WTC11 (cell line): ENCODE measurements around the gene NPAS3. TPM values are rescaled to one million over a fixed set of nuclear protein-coding genes. Genes with fewer than 3 reads are reported as not detected.

ENCODE experiments used
- ATAC-seq: fragments of 200-7000 bp; cut with Tn5 transposase; 2 replicates; pipeline ENCODE4 v1.10.0; 2021; ENCODE audit warnings: mild to moderate bottlenecking, moderate library complexity
- CTCF ChIA-PET: fragments of 300-600 bp; sonication (Branson Sonifier 250); formaldehyde crosslinking; loops from one replicate; lab custom pipeline; 2021; ENCODE audit warnings: antibody characterized with exemption; lab: Charles Lee
- POLR2A ChIA-PET: fragments of 350-600 bp; sonication (Branson Sonifier 250); formaldehyde crosslinking; loops from one replicate; lab custom pipeline; 2021; ENCODE audit warnings: antibody characterized with exemption; lab: Charles Lee
- DNase-seq: peaks from one replicate; pipeline ENCODE4 v3.0.0; 2021; ENCODE audit warnings: low spot score
- H3K27ac Mint-ChIP-seq: 2 replicates; pipeline ENCODE4 v1.8.0; 2021; ENCODE audit warnings: mixed read lengths
- H3K27me3 Mint-ChIP-seq: 2 replicates; pipeline ENCODE4 v1.8.0; 2021; ENCODE audit warnings: low read depth, mild to moderate bottlenecking, moderate library complexity, mixed read lengths
- H3K36me3 Mint-ChIP-seq: 2 replicates; pipeline ENCODE4 v1.8.0; 2021; ENCODE audit warnings: mixed read lengths
- H3K4me1 Mint-ChIP-seq: 2 replicates; pipeline ENCODE4 v1.8.0; 2022; ENCODE audit warnings: mixed read lengths
- H3K4me3 Mint-ChIP-seq: 2 replicates; pipeline ENCODE4 v1.8.0; 2021; ENCODE audit warnings: mild to moderate bottlenecking, moderate library complexity, mixed read lengths
- H3K9me3 Mint-ChIP-seq: 2 replicates; pipeline ENCODE4 v1.8.0; 2021; ENCODE audit warnings: mixed read lengths
- ARID4B ChIP-seq: sonication (generic); formaldehyde crosslinking; IDR thresholded peaks from 2 replicates; pipeline ENCODE4 v1.8.0; 2023; ENCODE audit warnings: missing genetic modification reagents, mild to moderate bottlenecking, borderline replicate concordance
- CBFB ChIP-seq: sonication (generic); formaldehyde crosslinking; IDR thresholded peaks from 2 replicates; pipeline ENCODE4 v1.8.1; 2022; ENCODE audit warnings: mild to moderate bottlenecking, low read depth, missing genetic modification reagents
- E2F5 ChIP-seq: sonication (generic); formaldehyde crosslinking; IDR thresholded peaks from 2 replicates; pipeline ENCODE4 v1.8.1; 2022; ENCODE audit warnings: mild to moderate bottlenecking, moderate library complexity, missing genetic modification reagents
- EMX1 ChIP-seq: fragments of 250-450 bp; sonication (Bioruptor Pico); IDR thresholded peaks from 2 replicates; pipeline ENCODE4 v1.8.0; 2021; ENCODE audit warnings: mild to moderate bottlenecking
- GRHL2 ChIP-seq: fragments of 250-450 bp; sonication (Bioruptor Pico); IDR thresholded peaks from 2 replicates; pipeline ENCODE4 v1.8.0; 2022; ENCODE audit warnings: mild to moderate bottlenecking, moderate library complexity; ENCODE audit not compliant: insufficient replicate concordance, severe bottlenecking
- GTF2I ChIP-seq: fragments of 250-450 bp; sonication (Bioruptor Pico); conservative IDR thresholded peaks from 2 replicates; pipeline ENCODE4 v1.4.0; 2021; ENCODE audit warnings: mild to moderate bottlenecking
- MLX ChIP-seq: sonication (generic); formaldehyde crosslinking; IDR thresholded peaks from 2 replicates; pipeline ENCODE4 v1.8.1; 2023; ENCODE audit warnings: mild to moderate bottlenecking, missing genetic modification reagents, moderate library complexity
- MXD4 ChIP-seq: fragments of 250-450 bp; sonication (Bioruptor Pico); IDR thresholded peaks from 2 replicates; pipeline ENCODE4 v1.8.0; 2021; ENCODE audit warnings: mild to moderate bottlenecking, moderate library complexity, borderline replicate concordance
- NFE2L1 ChIP-seq: sonication (generic); formaldehyde crosslinking; IDR thresholded peaks from 2 replicates; pipeline ENCODE4 v1.8.1; 2023; ENCODE audit warnings: missing genetic modification reagents
- NFYB ChIP-seq: sonication (generic); formaldehyde crosslinking; conservative IDR thresholded peaks from 2 replicates; pipeline ENCODE4 v1.8.0; 2022; ENCODE audit warnings: low read depth, missing genetic modification reagents
- PRRX2 ChIP-seq: fragments of 250-450 bp; sonication (Bioruptor Pico); IDR thresholded peaks from 2 replicates; pipeline ENCODE4 v1.8.0; 2021; ENCODE audit warnings: mild to moderate bottlenecking
- SMAD3 ChIP-seq: sonication (generic); formaldehyde crosslinking; IDR thresholded peaks from 2 replicates; pipeline ENCODE4 v1.8.0; 2022; ENCODE audit warnings: missing genetic modification reagents, mild to moderate bottlenecking, borderline replicate concordance
- ZNF121 ChIP-seq: sonication (generic); formaldehyde crosslinking; IDR thresholded peaks from 2 replicates; pipeline ENCODE4 v1.8.0; 2023; ENCODE audit warnings: missing genetic modification reagents
- ZNF219 ChIP-seq: sonication (generic); formaldehyde crosslinking; IDR thresholded peaks from 2 replicates; pipeline ENCODE4 v1.8.0; 2023; ENCODE audit warnings: missing genetic modification reagents, mild to moderate bottlenecking, borderline replicate concordance
- ZNF232 ChIP-seq: sonication (generic); formaldehyde crosslinking; IDR thresholded peaks from 2 replicates; pipeline ENCODE4 v1.8.0; 2022; ENCODE audit warnings: mild to moderate bottlenecking, missing genetic modification reagents
- ZSCAN18 ChIP-seq: fragments of 250-450 bp; sonication (Bioruptor Pico); IDR thresholded peaks from 2 replicates; pipeline ENCODE4 v2.1.2; 2022; ENCODE audit warnings: mild to moderate bottlenecking, moderate library complexity
- total RNA-seq: library from RNA; stranded (reverse); gene quantifications from 3 replicates; pipeline ENCODE4 v1.2.3, GENCODE V29; 2021
- TF ChIP-seq, protein P1 (sequence below): sonication (generic); formaldehyde crosslinking; IDR thresholded peaks from 2 replicates; pipeline ENCODE4 v1.8.0; 2022; ENCODE audit warnings: mild to moderate bottlenecking, missing genetic modification reagents

The NPAS3 gene
- total RNA-seq, 1 experiment from 2014 or later: 3.2 TPM

DNA sequence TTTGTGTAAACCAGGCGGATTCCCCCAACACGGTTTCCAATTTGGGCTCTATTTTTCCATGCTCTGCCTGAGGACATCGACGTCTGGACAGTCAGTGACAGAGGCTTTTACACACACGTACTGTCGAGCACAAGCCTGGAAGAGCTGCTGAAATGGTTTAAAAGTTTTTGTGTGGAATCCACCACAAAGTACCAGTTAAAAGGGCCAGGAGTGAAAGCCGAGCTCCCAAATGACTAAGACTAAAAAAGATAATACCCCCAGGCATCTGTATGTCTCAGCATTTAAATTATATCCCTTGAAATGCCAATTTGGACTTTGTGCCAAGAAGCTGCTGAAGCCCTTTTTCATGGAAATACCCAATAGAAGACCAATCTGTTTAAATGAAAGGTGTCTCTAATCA, 839.0 kb downstream of the NPAS3 start:
- ChIA-PET CTCF (no interaction called here), POLR2A (no interaction called here)
- DNase-seq: no peak
- Mint-ChIP-seq H3K27me3 (no peaks in the 10 kb centered on the region), H3K27ac (no peak overlapping the region), H3K36me3 (no peaks in the 10 kb centered on the region), H3K9me3 (no peaks in the 10 kb centered on the region), H3K4me3 (no peak overlapping the region), H3K4me1 (peaks cover 25% of the 10 kb centered on the region)
- ATAC-seq: no peak
- TF ChIP-seq ZSCAN18 (CRISPR knock-in tag): no peak

- Mint-ChIP-seq H3K27ac (no peak overlapping the region), H3K27me3 (no peaks in the 10 kb centered on the region), H3K4me3 (no peak overlapping the region), H3K9me3 (no peaks in the 10 kb centered on the region), H3K4me1 (peaks cover 33% of the 10 kb centered on the region), H3K36me3 (no peaks in the 10 kb centered on the region)
- no peak for ATAC-seq
- ChIA-PET POLR2A (no interaction called here), CTCF (no interaction called here)
- no peak for DNase-seq
- TF ChIP-seq MXD4 (CRISPR knock-in tag): no peak
- no peak for TF ChIP-seq NFE2L1 (CRISPR knock-in tag)
- no peak for TF ChIP-seq ZNF219
- no peak for TF ChIP-seq CBFB (CRISPR knock-in tag)
- no peak for TF ChIP-seq EMX1 (CRISPR knock-in tag)
- no peak for TF ChIP-seq MLX (CRISPR knock-in tag)
- no peak for TF ChIP-seq PRRX2 (CRISPR knock-in tag)
- no peak for TF ChIP-seq ARID4B (CRISPR knock-in tag)
- TF ChIP-seq GRHL2: no peak
- TF ChIP-seq ZNF121 (CRISPR knock-in tag): no peak
- no peak for TF ChIP-seq E2F5 (CRISPR knock-in tag)
- TF ChIP-seq ZNF232 (CRISPR knock-in tag): no peak
Measured at GRCh38 chr14:33780035-33780434, 841.4 kb downstream of the NPAS3 start.

DNA sequence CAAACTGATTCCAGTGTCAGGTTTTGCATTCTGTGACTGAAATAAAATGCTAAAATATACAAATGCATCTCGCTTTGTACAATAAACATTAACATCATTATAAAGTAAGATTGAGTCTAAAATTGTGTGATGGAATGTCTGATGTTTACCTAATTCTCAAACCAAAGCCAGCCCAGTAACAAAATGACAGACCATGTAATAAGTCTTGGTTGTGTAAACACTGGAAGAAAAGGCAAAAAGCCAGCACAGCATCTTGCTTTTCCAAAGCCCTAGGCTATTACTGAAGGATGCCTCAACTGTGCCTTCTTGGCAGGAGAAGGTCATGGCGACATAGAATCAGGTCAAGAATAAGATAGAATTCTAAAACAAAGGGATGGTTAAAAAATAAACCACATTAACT, 842.6 kb downstream of the NPAS3 start:
- H3K36me3 Mint-ChIP-seq: no peaks in the 10 kb centered on the region
- TF ChIP-seq GTF2I: no peak
- no peak for TF ChIP-seq SMAD3 (CRISPR knock-in tag)
- TF ChIP-seq ZSCAN18 (CRISPR knock-in tag): no peak
- TF ChIP-seq, protein P1, sequence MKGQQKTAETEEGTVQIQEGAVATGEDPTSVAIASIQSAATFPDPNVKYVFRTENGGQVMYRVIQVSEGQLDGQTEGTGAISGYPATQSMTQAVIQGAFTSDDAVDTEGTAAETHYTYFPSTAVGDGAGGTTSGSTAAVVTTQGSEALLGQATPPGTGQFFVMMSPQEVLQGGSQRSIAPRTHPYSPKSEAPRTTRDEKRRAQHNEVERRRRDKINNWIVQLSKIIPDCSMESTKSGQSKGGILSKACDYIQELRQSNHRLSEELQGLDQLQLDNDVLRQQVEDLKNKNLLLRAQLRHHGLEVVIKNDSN: no peak
- TF ChIP-seq MXD4 (CRISPR knock-in tag): no peak
- TF ChIP-seq NFYB (CRISPR knock-in tag): no peak
- TF ChIP-seq, all 79 proteins: peak for 0
- Mint-ChIP-seq H3K4me3 (no peak overlapping the region), H3K4me1 (peaks cover 32% of the 10 kb centered on the region), H3K27ac (no peak overlapping the region), H3K27me3 (no peaks in the 10 kb centered on the region), H3K9me3 (no peaks in the 10 kb centered on the region)
- ATAC-seq (no peak), DNase-seq (no peak)
- CTCF ChIA-PET: no interaction called here
- POLR2A ChIA-PET: no interaction called here
